Measurements from ENCODE around the gene SPANXB1.
"Not testable (repeated sequence)": the region's sequence is repeated elsewhere in the genome, so short reads cannot be mapped to it uniquely, and the experiment has no call there.

The SPANXB1 gene

DNA sequence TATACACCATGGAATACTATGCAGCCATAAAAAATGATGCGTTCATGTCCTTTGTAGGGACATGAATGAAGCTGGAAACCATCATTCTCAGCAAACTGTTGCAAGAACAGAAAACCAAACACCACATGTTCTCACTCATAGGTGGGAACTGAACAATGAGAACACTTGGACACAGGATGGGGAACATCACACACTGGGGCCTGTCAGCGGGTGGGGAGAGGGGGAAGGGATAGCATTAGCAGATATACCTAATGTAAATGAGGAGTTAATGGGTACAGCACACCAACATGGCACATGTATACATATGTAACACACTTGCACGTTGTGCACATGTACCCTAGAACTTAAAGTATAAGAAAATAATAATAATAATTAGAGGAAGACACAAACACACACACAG, 47.5 kb downstream of the SPANXB1 start:
- not testable (repeated sequence) for H2AFZ ChIP-seq (ENCODE audit: low read length); H3K36me3 ChIP-seq (replicated peaks in 1 of 2; ENCODE audit: control insufficient read depth in 2 of 2, insufficient read depth in 2 of 2, low read length in 2 of 2); H3K4me1 ChIP-seq (ENCODE audit: control insufficient read depth in 2 of 2, insufficient read depth in 1 of 2, low read depth in 1 of 2, low read length in 2 of 2); H3K27me3 ChIP-seq (ENCODE audit: control insufficient read depth in 3 of 3, insufficient read depth in 3 of 3, low read depth in 1 of 3, low read length in 3 of 3); H3K4ac ChIP-seq (ENCODE audit: low read length); H3K4me3 ChIP-seq (ENCODE audit: low read length in 2 of 2); H2BK5ac ChIP-seq (ENCODE audit: low read length); H3K14ac ChIP-seq (ENCODE audit: low read length); H4K8ac ChIP-seq (ENCODE audit: low read depth, low read length); H3K4me2 ChIP-seq (ENCODE audit: insufficient read depth, low read length, poor library complexity, severe bottlenecking); H2BK15ac ChIP-seq (ENCODE audit: low read length); H3K27ac ChIP-seq (replicated peaks; ENCODE audit: low read length); DNase-seq (ENCODE audit: low spot score); H3K9ac ChIP-seq (ENCODE audit: low read depth, low read length, poor library complexity); H4K91ac ChIP-seq (ENCODE audit: low read depth, low read length, poor library complexity); H2AK5ac ChIP-seq (ENCODE audit: low read depth, low read length); H3K79me1 ChIP-seq (ENCODE audit: low read depth, low read length); H2BK120ac ChIP-seq (ENCODE audit: low read depth, low read length); H3K9me3 ChIP-seq (replicated peaks in 1 of 2; ENCODE audit: control insufficient read depth in 2 of 2, insufficient read depth in 1 of 2, low read depth in 1 of 2, low read length in 2 of 2); H2BK12ac ChIP-seq (ENCODE audit: low read length); H3K18ac ChIP-seq (ENCODE audit: low read length); H3K23ac ChIP-seq (ENCODE audit: low read depth, low read length, poor library complexity)
- no CpG with 5 or more reads among the region's 3 CpGs for WGBS, 2 donors (ENCODE audit: extremely low coverage in 2 of 2, insufficient read length in 2 of 2, insufficient replicate concordance in 1 of 2)

DNA sequence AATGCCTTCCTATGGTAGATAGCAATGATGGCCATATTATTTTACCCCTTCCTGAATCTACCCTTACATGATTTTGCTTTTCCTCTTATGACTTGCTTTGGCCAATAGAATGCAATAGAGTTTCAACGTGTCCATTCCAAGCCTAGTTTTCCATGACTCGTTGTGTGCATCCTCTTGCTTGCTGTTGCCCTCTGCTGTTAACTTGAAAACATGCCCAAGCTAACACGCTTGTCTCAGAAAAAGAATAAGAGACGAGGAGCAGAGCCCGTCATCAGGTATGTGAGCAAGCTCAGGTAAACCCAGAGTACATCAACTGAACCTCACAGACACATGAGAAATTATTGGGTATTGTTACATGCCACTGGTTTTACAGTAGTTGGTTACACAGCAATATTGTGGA, 49.7 kb downstream of the SPANXB1 start:
- not testable (repeated sequence) for H3K18ac ChIP-seq (ENCODE audit: low read length); H2BK12ac ChIP-seq (ENCODE audit: low read length); H3K4ac ChIP-seq (ENCODE audit: low read length); H3K4me1 ChIP-seq (ENCODE audit: control insufficient read depth in 2 of 2, insufficient read depth in 1 of 2, low read depth in 1 of 2, low read length in 2 of 2); H3K27me3 ChIP-seq (ENCODE audit: control insufficient read depth in 3 of 3, insufficient read depth in 3 of 3, low read depth in 1 of 3, low read length in 3 of 3); H2AK5ac ChIP-seq (ENCODE audit: low read depth, low read length); H2BK120ac ChIP-seq (ENCODE audit: low read depth, low read length); H3K14ac ChIP-seq (ENCODE audit: low read length); H2BK15ac ChIP-seq (ENCODE audit: low read length); H3K79me1 ChIP-seq (ENCODE audit: low read depth, low read length); H3K9me3 ChIP-seq (replicated peaks in 1 of 2; ENCODE audit: control insufficient read depth in 2 of 2, insufficient read depth in 1 of 2, low read depth in 1 of 2, low read length in 2 of 2); H2BK5ac ChIP-seq (ENCODE audit: low read length); H3K4me2 ChIP-seq (ENCODE audit: insufficient read depth, low read length, poor library complexity, severe bottlenecking); H3K9ac ChIP-seq (ENCODE audit: low read depth, low read length, poor library complexity); DNase-seq (ENCODE audit: low spot score); H4K8ac ChIP-seq (ENCODE audit: low read depth, low read length); H3K27ac ChIP-seq (replicated peaks; ENCODE audit: low read length); H2AFZ ChIP-seq (ENCODE audit: low read length); H3K36me3 ChIP-seq (replicated peaks in 1 of 2; ENCODE audit: control insufficient read depth in 2 of 2, insufficient read depth in 2 of 2, low read length in 2 of 2); H4K91ac ChIP-seq (ENCODE audit: low read depth, low read length, poor library complexity); H3K4me3 ChIP-seq (ENCODE audit: low read length in 2 of 2); H3K23ac ChIP-seq (ENCODE audit: low read depth, low read length, poor library complexity)
- WGBS, 2 donors (ENCODE audit: extremely low coverage in 2 of 2, insufficient read length in 2 of 2, insufficient replicate concordance in 1 of 2): no CpG with 5 or more reads among the region's 5 CpGs

Measured in neuronal stem cell (in vitro differentiated cells).